HUES64 (cell line): Measurements from ENCODE around the gene ABCC5.

Experiments
- H3K27ac ChIP-seq: 2 replicates; pipeline ENCODE4 v1.7.0; 2013; ENCODE audit warnings: low read depth, low read length, inconsistent platforms
- H3K27me3 ChIP-seq: 2 replicates; pipeline ENCODE4 v1.6.1; 2013; ENCODE audit warnings: mild to moderate bottlenecking, low read length; ENCODE audit not compliant: insufficient read depth
- H3K36me3 ChIP-seq: 2 replicates; pipeline ENCODE4 v1.6.1; 2013; ENCODE audit warnings: mild to moderate bottlenecking, low read length; ENCODE audit not compliant: insufficient read depth
- H3K4me1 ChIP-seq: 2 replicates; pipeline ENCODE4 v1.6.1; 2013; ENCODE audit warnings: mild to moderate bottlenecking, low read length, moderate library complexity; ENCODE audit not compliant: insufficient read depth
- H3K4me3 ChIP-seq: 2 replicates; pipeline ENCODE4 v1.5.1; 2013; ENCODE audit warnings: mild to moderate bottlenecking, low read length, moderate library complexity
- H3K9ac ChIP-seq: 2 replicates; pipeline ENCODE4 v1.6.1; 2013; ENCODE audit warnings: mild to moderate bottlenecking, low read depth, low read length
- H3K9me3 ChIP-seq: 2 replicates; pipeline ENCODE4 v1.6.1; 2013; ENCODE audit warnings: low read depth, low read length; ENCODE audit not compliant: insufficient read depth
- WGBS: fragments of 150-250, 120-280 bp; methylation state at CpG from one replicate; pipeline ENCODE4 v1.1.7; 2013; ENCODE audit warnings: missing lambda C conversion rate; 5-methylcytosine and 5-hydroxymethylcytosine counted together

ABCC5 gene

DNA sequence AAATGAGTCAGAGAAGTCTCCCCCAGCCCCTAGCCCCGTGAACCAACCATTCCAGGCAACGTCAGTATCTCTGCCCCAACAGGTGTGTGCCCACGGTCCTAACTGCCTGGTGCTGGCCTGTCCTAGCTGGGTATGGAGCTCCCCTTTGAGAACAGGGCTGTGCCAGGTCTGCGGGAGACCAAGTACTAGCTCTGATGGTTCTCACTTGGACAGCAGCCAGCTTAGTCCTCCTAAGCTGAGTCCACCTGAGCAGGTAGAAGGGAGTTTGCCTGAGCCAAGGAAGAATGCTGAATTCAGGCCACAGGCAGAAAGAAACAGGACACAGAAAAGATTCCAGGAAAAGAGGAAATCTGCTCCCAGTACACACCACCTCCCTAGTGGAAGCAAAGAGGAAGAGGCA lies 99.9 kb downstream of the ABCC5 start:
- Histone ChIP-seq H3K27ac (no peak overlapping the region), H3K4me1 (no peaks in the 10 kb centered on the region), H3K27me3 (no peaks in the 10 kb centered on the region), H3K4me3 (no peak overlapping the region), H3K36me3 (peaks cover 26% of the 10 kb centered on the region), H3K9me3 (no peaks in the 10 kb centered on the region), H3K9ac (no peak overlapping the region)
- WGBS, result 93% methylated on average over 4 of the region's 4 CpGs

DNA sequence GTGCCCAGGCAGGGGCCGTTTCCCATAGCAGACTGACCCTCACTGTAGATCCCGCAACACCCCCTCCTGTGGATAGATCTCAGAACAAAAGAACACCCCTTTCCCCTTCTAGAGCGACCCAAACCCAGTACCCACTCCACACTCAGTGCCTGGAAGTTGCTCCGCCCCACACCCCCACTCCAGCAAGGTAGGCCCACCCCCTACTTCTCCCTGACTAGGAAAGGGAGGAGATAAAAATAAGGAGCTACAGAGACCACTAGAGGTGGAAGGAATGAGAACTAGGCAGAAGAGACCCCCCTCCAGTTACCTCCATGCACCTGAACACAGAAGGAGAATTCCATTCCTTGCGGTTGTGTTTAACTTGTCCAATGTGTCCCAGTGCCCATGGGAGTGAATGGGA lies 102.8 kb downstream of the ABCC5 start:
- Histone ChIP-seq H3K4me1 (no peaks in the 10 kb centered on the region), H3K27me3 (no peaks in the 10 kb centered on the region), H3K9ac (no peak overlapping the region), H3K36me3 (peaks cover 5% of the 10 kb centered on the region), H3K9me3 (no peaks in the 10 kb centered on the region), H3K27ac (no peak overlapping the region), H3K4me3 (no peak overlapping the region)
- 89% methylated on average over 4 of the region's 5 CpGs for WGBS

GRCh38 chr3:183913580-183913920 lies 104.1 kb downstream of the ABCC5 start:
- no peaks in the 10 kb centered on the region for H3K27me3 ChIP-seq
- no peaks in the 10 kb centered on the region for H3K36me3 ChIP-seq
- no peak overlapping the region for H3K9ac ChIP-seq
- 88% methylated on average over 9 of the region's 9 CpGs for WGBS
- no peaks in the 10 kb centered on the region for H3K9me3 ChIP-seq
- H3K27ac ChIP-seq, result no peak overlapping the region
- no peak overlapping the region for H3K4me3 ChIP-seq
- no peaks in the 10 kb centered on the region for H3K4me1 ChIP-seq

- Histone ChIP-seq H3K9me3 (no peaks in the 10 kb centered on the region), H3K36me3 (no peaks in the 10 kb centered on the region), H3K4me1 (no peaks in the 10 kb centered on the region), H3K4me3 (no peak overlapping the region), H3K27ac (no peak overlapping the region), H3K9ac (no peak overlapping the region), H3K27me3 (no peaks in the 10 kb centered on the region)
- WGBS, result 90% methylated on average over 10 of the region's 10 CpGs
These were observed 104.6 kb downstream of the ABCC5 start for GRCh38 chr3:183912895-183913579.

GRCh38 chr3:183911763-183912506 lies 105.7 kb downstream of the ABCC5 start:
- no peaks in the 10 kb centered on the region for H3K9me3 ChIP-seq
- WGBS, result 92% methylated on average over 7 of the region's 8 CpGs
- H3K4me3 ChIP-seq, result no peak overlapping the region
- no peak overlapping the region for H3K27ac ChIP-seq
- no peaks in the 10 kb centered on the region for H3K27me3 ChIP-seq
- no peaks in the 10 kb centered on the region for H3K36me3 ChIP-seq
- H3K4me1 ChIP-seq, result no peaks in the 10 kb centered on the region
- H3K9ac ChIP-seq, result no peak overlapping the region

- Histone ChIP-seq H3K4me1 (no peaks in the 10 kb centered on the region), H3K36me3 (no peaks in the 10 kb centered on the region), H3K9me3 (no peaks in the 10 kb centered on the region), H3K4me3 (no peak overlapping the region), H3K27ac (no peak overlapping the region), H3K27me3 (no peaks in the 10 kb centered on the region), H3K9ac (no peak overlapping the region)
- 89% methylated on average over 6 of the region's 6 CpGs for WGBS
These were observed 106.6 kb downstream of the ABCC5 start for GRCh38 chr3:183911087-183911486.

GRCh38 chr3:183909030-183909600 lies 108.6 kb downstream of the ABCC5 start:
- H3K4me1 ChIP-seq, result no peaks in the 10 kb centered on the region
- H3K27ac ChIP-seq, result no peak overlapping the region
- H3K36me3 ChIP-seq, result no peaks in the 10 kb centered on the region
- H3K9ac ChIP-seq, result no peak overlapping the region
- WGBS, result 84% methylated on average over 14 of the region's 14 CpGs
- H3K4me3 ChIP-seq, result no peak overlapping the region
- no peaks in the 10 kb centered on the region for H3K27me3 ChIP-seq
- no peaks in the 10 kb centered on the region for H3K9me3 ChIP-seq

GRCh38 chr3:183907911-183908331 lies 109.8 kb downstream of the ABCC5 start:
- Histone ChIP-seq H3K27me3 (no peaks in the 10 kb centered on the region), H3K9ac (no peak overlapping the region), H3K4me3 (no peak overlapping the region), H3K36me3 (no peaks in the 10 kb centered on the region), H3K4me1 (no peaks in the 10 kb centered on the region), H3K27ac (no peak overlapping the region), H3K9me3 (no peaks in the 10 kb centered on the region)
- WGBS, result 89% methylated on average over 16 of the region's 16 CpGs

GRCh38 chr3:183907176-183907575 lies 110.5 kb downstream of the ABCC5 start:
- H3K9ac ChIP-seq, result no peak overlapping the region
- H3K4me3 ChIP-seq, result no peak overlapping the region
- no peak overlapping the region for H3K27ac ChIP-seq
- no peaks in the 10 kb centered on the region for H3K27me3 ChIP-seq
- WGBS, result 59% methylated on average over 6 of the region's 6 CpGs
- H3K4me1 ChIP-seq, result no peaks in the 10 kb centered on the region
- H3K36me3 ChIP-seq, result no peaks in the 10 kb centered on the region
- H3K9me3 ChIP-seq, result no peaks in the 10 kb centered on the region

GRCh38 chr3:183906234-183906921 lies 111.3 kb downstream of the ABCC5 start:
- no peaks in the 10 kb centered on the region for H3K36me3 ChIP-seq
- H3K9me3 ChIP-seq, result no peaks in the 10 kb centered on the region
- no peaks in the 10 kb centered on the region for H3K4me1 ChIP-seq
- H3K27ac ChIP-seq, result no peak overlapping the region
- H3K4me3 ChIP-seq, result no peak overlapping the region
- WGBS, result 92% methylated on average over 13 of the region's 13 CpGs
- H3K9ac ChIP-seq, result no peak overlapping the region
- no peaks in the 10 kb centered on the region for H3K27me3 ChIP-seq
